Left lung (tissue), 10 donors: ENCODE results near the gene FAM181A. TPM values are rescaled to one million over a fixed set of nuclear protein-coding genes. Genes with fewer than 3 reads are reported as not detected.

Source experiments
- ATAC-seq: fragments of 200-7000 bp; cut with Tn5 transposase; one replicate; pipeline ENCODE4 v1.9.1; 2020; ENCODE audit warnings: moderate library complexity
- DNase-seq, 4 donors: peaks; one replicate each; pipeline ENCODE4 v3.0.0-alpha.2; 2013 to 2020
- H3K27ac ChIP-seq, 2 donors: fragments of 200-600 bp; sonication (generic) in 1 of 2; one replicate each; pipeline versions ENCODE4 v1.5.0 to v1.8.0; 2020 to 2021
- H3K27me3 ChIP-seq, 2 donors: fragments of 200-600 bp; sonication (generic) in 1 of 2; one replicate each; pipeline versions ENCODE4 v1.5.0 to v1.8.0; 2020 to 2021
- H3K36me3 ChIP-seq, 2 donors: fragments of 200-600 bp; sonication (generic) in 1 of 2; one replicate each; pipeline versions ENCODE4 v1.5.0 to v1.8.0; 2020 to 2021
- H3K4me1 ChIP-seq, 2 donors: fragments of 200-600 bp; one replicate each; pipeline ENCODE4 v1.8.0; 2021
- H3K4me3 ChIP-seq, 2 donors: fragments of 200-600 bp; sonication (generic) in 1 of 2; one replicate each; pipeline versions ENCODE4 v1.5.0 to v1.8.0; 2020 to 2021; ENCODE audit warnings: mild to moderate bottlenecking in 1 of 2
- H3K9me3 ChIP-seq, 2 donors: fragments of 200-600 bp; sonication (generic) in 1 of 2; one replicate each; pipeline versions ENCODE4 v1.5.0 to v1.8.0; 2020 to 2021
- CTCF ChIP-seq, 2 donors: fragments of 200-600 bp; sonication (generic) in 1 of 2; IDR thresholded peaks; one replicate each; pipeline versions ENCODE4 v1.5.0 to v1.8.0; 2021; ENCODE audit warnings: antibody characterized with exemption in 2 of 2
- intact Hi-C, 2 donors: fragments of 100-400 bp; cut with DNase I; formaldehyde crosslinking; loops; one replicate each; pipeline versions ENCODE4 v1.11.2 to v1.14.2; 2022
- polyA plus RNA-seq, 6 donors: library from polyadenylated mRNA; unstranded; fragments of 120-200 nt; gene quantifications; one replicate each; pipeline ENCODE4 v1.2.1, GENCODE V29; 2013; ENCODE audit not compliant: insufficient read length in 6 of 6
- total RNA-seq, 2 donors: library from RNA; stranded (reverse); fragmentation: NEBNext Ultra II Directional; extraction: Animal tissue kit (Norgen Biotek cat#: 25700); gene quantifications; one replicate each; pipeline ENCODE4 v1.2.1, GENCODE V29; 2021
- donor health status: DM: no; HTN: yes; CAD: no.
- donor health status: DM: no; HTN: no; CAD: no.

Gene FAM181A
- total and polyA plus RNA-seq, 8 donors = 0.10 to 1.1 (median 0.37) TPM; not detected in 2

GRCh38 chr14:93954900-93955849, 28.0 kb downstream of the FAM181A start:
- Histone ChIP-seq H3K27ac (peak overlapping the region in 1 of 2 donors; percentile 76), H3K4me1 (peaks cover 7 to 51% of the 10 kb centered on the region in 2 donors), H3K27me3 (peaks cover 0 to 7% of the 10 kb centered on the region in 2 donors), H3K9me3 (no peaks in the 10 kb centered on the region), H3K4me3 (no peak overlapping the region), H3K36me3 (no peaks in the 10 kb centered on the region)
- no peak for TF ChIP-seq CTCF (IDR thresholded peaks at IDR 0.05)
- peak; percentile 53 for ATAC-seq
- DNase-seq = peak in 2 of 4 donors; percentile 53 to 73
- intact Hi-C loops = no loop called here

- H3K4me1 ChIP-seq = peaks cover 7 to 51% of the 10 kb centered on the region in 2 donors
- H3K27ac ChIP-seq = peak overlapping the region in 1 of 2 donors; percentile 76
- H3K27me3 ChIP-seq = peaks cover 0 to 7% of the 10 kb centered on the region in 2 donors
- no peaks in the 10 kb centered on the region for H3K36me3 ChIP-seq
- DNase-seq (no peak), ATAC-seq (no peak)
- H3K9me3 ChIP-seq = no peaks in the 10 kb centered on the region
- no peak overlapping the region for H3K4me3 ChIP-seq
- intact Hi-C loops = no loop called here
- TF ChIP-seq CTCF (IDR thresholded peaks at IDR 0.05) = no peak
These were observed 28.8 kb downstream of the FAM181A start for GRCh38 chr14:93955850-93956481.

GRCh38 chr14:93956514-93957332, 29.6 kb downstream of the FAM181A start:
- TF ChIP-seq CTCF (IDR thresholded peaks at IDR 0.05) = no peak
- Histone ChIP-seq H3K27ac (no peak overlapping the region), H3K4me3 (no peak overlapping the region), H3K27me3 (peaks cover 0 to 7% of the 10 kb centered on the region in 2 donors), H3K4me1 (peaks cover 7 to 51% of the 10 kb centered on the region in 2 donors), H3K36me3 (no peaks in the 10 kb centered on the region), H3K9me3 (no peaks in the 10 kb centered on the region)
- DNase-seq (no peak), ATAC-seq (no peak)
- intact Hi-C loops = no loop called here

- TF ChIP-seq CTCF (IDR thresholded peaks at IDR 0.05) = no peak
- Histone ChIP-seq H3K9me3 (no peaks in the 10 kb centered on the region), H3K4me1 (peaks cover 7 to 53% of the 10 kb centered on the region in 2 donors), H3K27ac (no peak overlapping the region), H3K27me3 (peaks cover 0 to 5% of the 10 kb centered on the region in 2 donors), H3K36me3 (no peaks in the 10 kb centered on the region), H3K4me3 (no peak overlapping the region)
- ATAC-seq = no peak
- DNase-seq = no peak
- intact Hi-C loops = no loop called here
These were observed 30.2 kb downstream of the FAM181A start for GRCh38 chr14:93957333-93957710.
